K562 (cell line): Measurements from ENCODE around the gene DENND6A. TPM values are rescaled to one million over a fixed set of nuclear protein-coding genes. Genes with fewer than 3 reads are reported as not detected.
A peak's percentile ranks its signal among the peaks of the same experiment; 100 is the strongest.

Experiments used
- HES1 ChIP-seq: fragments of 450-650 bp; IDR thresholded peaks from 2 replicates; pipeline ENCODE4 v1.6.1; 2016; ENCODE audit warnings: low read depth, mild to moderate bottlenecking, moderate library complexity
- MXD1 ChIP-seq: fragments of 250-450 bp; sonication (Bioruptor Pico); IDR thresholded peaks from 2 replicates; pipeline ENCODE4 v1.8.0; 2021; ENCODE audit warnings: borderline replicate concordance, mild to moderate bottlenecking, moderate library complexity; ENCODE audit not compliant: poor library complexity, severe bottlenecking
- POLR2AphosphoS2 ChIP-seq: IDR thresholded peaks from 2 replicates; pipeline ENCODE4 v1.6.1; 2012; ENCODE audit warnings: low read length, improper control_type of control experiment
- PRPF4 ChIP-seq: fragments of 200-400 bp; formaldehyde crosslinking; IDR thresholded peaks from one replicate; pipeline ENCODE4 v1.6.1; 2017; ENCODE audit warnings: low read length, low read depth, mild to moderate bottlenecking; ENCODE audit not compliant: insufficient read depth, poor library complexity, severe bottlenecking
- RBM22 ChIP-seq: fragments of 200-400 bp; formaldehyde crosslinking; IDR thresholded peaks from 2 replicates; pipeline ENCODE4 v1.6.1; 2018; ENCODE audit warnings: low read length, low read depth; ENCODE audit not compliant: poor library complexity, severe bottlenecking
- SRSF1 ChIP-seq: fragments of 200-400 bp; formaldehyde crosslinking; IDR thresholded peaks from 2 replicates; pipeline ENCODE4 v1.6.1; 2017; ENCODE audit warnings: mild to moderate bottlenecking, low read depth, low read length, moderate library complexity
- UBTF ChIP-seq, 2 experiments: IDR thresholded peaks; 2 replicates each; pipeline ENCODE4 v1.6.1; 2012; ENCODE audit warnings: improper control_type of control experiment in 2 of 2, low read depth in 2 of 2, low read length in 2 of 2, borderline replicate concordance in 1 of 2
- ZNF445 ChIP-seq: fragments of 250-450 bp; sonication (Bioruptor Pico); IDR thresholded peaks from 2 replicates; pipeline ENCODE4 v1.4.0; 2020; ENCODE audit warnings: low read depth, mild to moderate bottlenecking, moderate library complexity
- polyA plus RNA-seq, 8 experiments: library from polyadenylated mRNA; depleted of rRNA in 4 of 8; stranded (reverse) in 5 of 8; unstranded in 3 of 8; fragments of >200 nt; fragmentation: Nextera tagmentation in 2 of 8; fragmentation: Illumina TruSeq in 1 of 8; extraction: Ambion mirVana in 2 of 8; extraction: Trizol in 1 of 8; gene quantifications; 2 replicates each; pipeline versions ENCODE4 v1.2.1 to v1.2.3, GENCODE V29; 2011 to 2014; ENCODE audit warnings: inconsistent platforms in 1 of 8, missing spikeins in 1 of 8
- total RNA-seq, 7 experiments: library from RNA; depleted of rRNA in 6 of 7; stranded (reverse); fragments of >200 nt in 6 of 7; fragmentation: Illumina TruSeq in 2 of 7; extraction: Trizol in 2 of 7; gene quantifications; 2 replicates each; pipeline versions ENCODE4 v1.2.1 to v1.2.3, GENCODE V29; 2011 to 2021; ENCODE audit warnings: low replicate concordance in 1 of 7
- TF ChIP-seq, protein P1 (sequence below): fragments of 250-450 bp; sonication (Bioruptor Pico); IDR thresholded peaks from 2 replicates; pipeline ENCODE4 v1.4.0; 2020; ENCODE audit warnings: mild to moderate bottlenecking, moderate library complexity, borderline replicate concordance
- TF ChIP-seq, protein P2 (sequence below), 2 experiments: fragments of 450-650 bp in 1 of 2; sonication (generic) in 1 of 2; formaldehyde crosslinking in 1 of 2; IDR thresholded peaks; 2 replicates each; pipeline versions ENCODE4 v1.7.1 to v1.9.0; 2016 to 2022; ENCODE audit warnings: inconsistent platforms in 1 of 2, mild to moderate bottlenecking in 1 of 2, missing genetic modification reagents in 1 of 2

The DENND6A gene
- total and polyA plus RNA-seq, 9 of the 15 experiments (the other 6 are each of a cell fraction or from before 2014, with no cell fraction given) = 1.5 to 12.7 (median 7.1) TPM

DNA sequence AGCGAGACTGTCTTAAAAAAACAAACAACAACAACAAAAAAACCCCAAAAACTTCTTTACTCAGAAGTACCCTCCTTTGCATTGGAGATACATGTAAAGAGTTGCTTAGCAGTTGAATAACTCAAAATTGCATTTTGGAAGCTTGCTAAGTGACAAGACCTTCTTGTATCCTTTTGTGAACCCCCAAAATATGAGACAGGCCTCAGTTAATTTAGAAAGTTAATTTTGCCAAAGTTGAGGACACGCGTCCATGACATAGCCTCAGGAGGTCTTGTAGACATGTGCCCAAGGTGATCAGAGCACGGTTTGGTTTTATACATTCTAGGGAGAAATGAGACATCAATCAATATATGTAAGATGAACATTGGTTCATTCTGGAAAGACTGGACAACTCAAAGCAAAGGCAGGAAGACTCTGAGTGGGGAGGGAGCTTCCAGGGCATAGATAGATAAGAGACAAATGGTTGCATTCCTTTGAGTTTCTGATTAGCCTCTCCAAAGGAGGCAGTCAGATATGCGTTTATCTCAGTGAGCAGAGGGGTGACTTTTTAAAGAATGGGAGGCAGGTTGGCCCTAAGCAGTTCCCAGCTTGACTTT is 94.0 kb downstream of the DENND6A start (continued):
- no peak for TF ChIP-seq RBM22
- TF ChIP-seq UBTF (IDR thresholded peaks at IDR 0.05; ENCODE audit: borderline replicate concordance in 1 of 2, low read depth in 2 of 2, low read length in 2 of 2) = no peak
- TF ChIP-seq MXD1 (CRISPR knock-in tag) = no peak
- no peak for TF ChIP-seq ZNF445
- TF ChIP-seq, protein P1, sequence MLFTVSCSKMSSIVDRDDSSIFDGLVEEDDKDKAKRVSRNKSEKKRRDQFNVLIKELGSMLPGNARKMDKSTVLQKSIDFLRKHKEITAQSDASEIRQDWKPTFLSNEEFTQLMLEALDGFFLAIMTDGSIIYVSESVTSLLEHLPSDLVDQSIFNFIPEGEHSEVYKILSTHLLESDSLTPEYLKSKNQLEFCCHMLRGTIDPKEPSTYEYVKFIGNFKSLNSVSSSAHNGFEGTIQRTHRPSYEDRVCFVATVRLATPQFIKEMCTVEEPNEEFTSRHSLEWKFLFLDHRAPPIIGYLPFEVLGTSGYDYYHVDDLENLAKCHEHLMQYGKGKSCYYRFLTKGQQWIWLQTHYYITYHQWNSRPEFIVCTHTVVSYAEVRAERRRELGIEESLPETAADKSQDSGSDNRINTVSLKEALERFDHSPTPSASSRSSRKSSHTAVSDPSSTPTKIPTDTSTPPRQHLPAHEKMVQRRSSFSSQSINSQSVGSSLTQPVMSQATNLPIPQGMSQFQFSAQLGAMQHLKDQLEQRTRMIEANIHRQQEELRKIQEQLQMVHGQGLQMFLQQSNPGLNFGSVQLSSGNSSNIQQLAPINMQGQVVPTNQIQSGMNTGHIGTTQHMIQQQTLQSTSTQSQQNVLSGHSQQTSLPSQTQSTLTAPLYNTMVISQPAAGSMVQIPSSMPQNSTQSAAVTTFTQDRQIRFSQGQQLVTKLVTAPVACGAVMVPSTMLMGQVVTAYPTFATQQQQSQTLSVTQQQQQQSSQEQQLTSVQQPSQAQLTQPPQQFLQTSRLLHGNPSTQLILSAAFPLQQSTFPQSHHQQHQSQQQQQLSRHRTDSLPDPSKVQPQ (CRISPR knock-in tag) = no peak
- no peak for TF ChIP-seq HES1
- TF ChIP-seq POLR2AphosphoS2 = no peak
- no peak for TF ChIP-seq PRPF4
- TF ChIP-seq SRSF1 = no peak
- TF ChIP-seq, protein P2, sequence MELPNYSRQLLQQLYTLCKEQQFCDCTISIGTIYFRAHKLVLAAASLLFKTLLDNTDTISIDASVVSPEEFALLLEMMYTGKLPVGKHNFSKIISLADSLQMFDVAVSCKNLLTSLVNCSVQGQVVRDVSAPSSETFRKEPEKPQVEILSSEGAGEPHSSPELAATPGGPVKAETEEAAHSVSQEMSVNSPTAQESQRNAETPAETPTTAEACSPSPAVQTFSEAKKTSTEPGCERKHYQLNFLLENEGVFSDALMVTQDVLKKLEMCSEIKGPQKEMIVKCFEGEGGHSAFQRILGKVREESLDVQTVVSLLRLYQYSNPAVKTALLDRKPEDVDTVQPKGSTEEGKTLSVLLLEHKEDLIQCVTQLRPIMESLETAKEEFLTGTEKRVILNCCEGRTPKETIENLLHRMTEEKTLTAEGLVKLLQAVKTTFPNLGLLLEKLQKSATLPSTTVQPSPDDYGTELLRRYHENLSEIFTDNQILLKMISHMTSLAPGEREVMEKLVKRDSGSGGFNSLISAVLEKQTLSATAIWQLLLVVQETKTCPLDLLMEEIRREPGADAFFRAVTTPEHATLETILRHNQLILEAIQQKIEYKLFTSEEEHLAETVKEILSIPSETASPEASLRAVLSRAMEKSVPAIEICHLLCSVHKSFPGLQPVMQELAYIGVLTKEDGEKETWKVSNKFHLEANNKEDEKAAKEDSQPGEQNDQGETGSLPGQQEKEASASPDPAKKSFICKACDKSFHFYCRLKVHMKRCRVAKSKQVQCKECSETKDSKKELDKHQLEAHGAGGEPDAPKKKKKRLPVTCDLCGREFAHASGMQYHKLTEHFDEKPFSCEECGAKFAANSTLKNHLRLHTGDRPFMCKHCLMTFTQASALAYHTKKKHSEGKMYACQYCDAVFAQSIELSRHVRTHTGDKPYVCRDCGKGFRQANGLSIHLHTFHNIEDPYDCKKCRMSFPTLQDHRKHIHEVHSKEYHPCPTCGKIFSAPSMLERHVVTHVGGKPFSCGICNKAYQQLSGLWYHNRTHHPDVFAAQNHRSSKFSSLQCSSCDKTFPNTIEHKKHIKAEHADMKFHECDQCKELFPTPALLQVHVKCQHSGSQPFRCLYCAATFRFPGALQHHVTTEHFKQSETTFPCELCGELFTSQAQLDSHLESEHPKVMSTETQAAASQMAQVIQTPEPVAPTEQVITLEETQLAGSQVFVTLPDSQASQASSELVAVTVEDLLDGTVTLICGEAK (IDR thresholded peaks at IDR 0.05) = peak; percentile 33; the same call in 1 of the 2 replicates
- TF ChIP-seq, protein P2 (CRISPR knock-in tag; IDR thresholded peaks at IDR 0.05) = no peak
